GM18508 (cell line): Measurements from ENCODE around the gene FN1.
A peak's percentile ranks its signal among the peaks of the same experiment; 100 is the strongest.

ENCODE experiments used
- ATAC-seq: cut with Tn5 transposase; IDR thresholded peaks from one replicate; pipeline ENCODE4 v1.9.1; 2021; ENCODE audit warnings: moderate number of reproducible peaks; ENCODE audit not compliant: insufficient read depth, unreplicated experiment

The FN1 gene

GRCh38 chr2:215311259-215311624, 124.6 kb downstream of the FN1 start:
- peak; percentile 13 for ATAC-seq
